ENCODE results near the gene SMPD2.
A peak's percentile ranks its signal among the peaks of the same experiment; 100 is the strongest.

The SMPD2 gene

GRCh38 chr6:109461733-109462526 is 21.4 kb downstream of the SMPD2 start:
- DNase-seq: no peak

- DNase-seq: no peak
Observed at GRCh38 chr6:109465772-109466171, 25.2 kb downstream of the SMPD2 start.

- no peak for DNase-seq
Observed at GRCh38 chr6:109466212-109466923, 25.8 kb downstream of the SMPD2 start.

- no peak for DNase-seq
Observed at GRCh38 chr6:109467696-109468095, 27.2 kb downstream of the SMPD2 start.

- no peak for DNase-seq
Observed at GRCh38 chr6:109469591-109470189, 29.2 kb downstream of the SMPD2 start.

- no peak for DNase-seq
Observed at GRCh38 chr6:109471105-109471810, 30.7 kb downstream of the SMPD2 start.

GRCh38 chr6:109472132-109472995 is 31.8 kb downstream of the SMPD2 start:
- no peak for DNase-seq

- no peak for DNase-seq
Observed at GRCh38 chr6:109473120-109473519, 32.6 kb downstream of the SMPD2 start.

GRCh38 chr6:109474995-109475394 is 34.5 kb downstream of the SMPD2 start:
- no peak for DNase-seq

GRCh38 chr6:109475625-109476024 is 35.1 kb downstream of the SMPD2 start:
- DNase-seq: no peak

- no peak for DNase-seq
Observed at GRCh38 chr6:109477184-109477583, 36.7 kb downstream of the SMPD2 start.

GRCh38 chr6:109477725-109478124 is 37.2 kb downstream of the SMPD2 start:
- no peak for DNase-seq

GRCh38 chr6:109478222-109478805 is 37.8 kb downstream of the SMPD2 start:
- DNase-seq: no peak

GRCh38 chr6:109478841-109479624 is 38.5 kb downstream of the SMPD2 start:
- DNase-seq: no peak

GRCh38 chr6:109480993-109481480 is 40.5 kb downstream of the SMPD2 start:
- DNase-seq: no peak

GRCh38 chr6:109482905-109483734 is 42.6 kb downstream of the SMPD2 start, which contains the start of gene ZBTB24:
Gene ZBTB24, minus strand, starts transcription at chr6:109483219. Its CDS starts 1,193 bp downstream, at chr6:109482026.
- DNase-seq: peak; percentile 84

- no peak for DNase-seq
Observed at GRCh38 chr6:109483735-109484057, 43.2 kb downstream of the SMPD2 start.

GRCh38 chr6:109484122-109484521 is 43.6 kb downstream of the SMPD2 start:
- no peak for DNase-seq

- no peak for DNase-seq
Observed at GRCh38 chr6:109485266-109485935, 44.9 kb downstream of the SMPD2 start.
